ENCODE data around the gene NOM1.
"Not testable (repeated sequence)": the region's sequence is repeated elsewhere in the genome, so short reads cannot be mapped to it uniquely, and the experiment has no call there.

Gene NOM1

DNA sequence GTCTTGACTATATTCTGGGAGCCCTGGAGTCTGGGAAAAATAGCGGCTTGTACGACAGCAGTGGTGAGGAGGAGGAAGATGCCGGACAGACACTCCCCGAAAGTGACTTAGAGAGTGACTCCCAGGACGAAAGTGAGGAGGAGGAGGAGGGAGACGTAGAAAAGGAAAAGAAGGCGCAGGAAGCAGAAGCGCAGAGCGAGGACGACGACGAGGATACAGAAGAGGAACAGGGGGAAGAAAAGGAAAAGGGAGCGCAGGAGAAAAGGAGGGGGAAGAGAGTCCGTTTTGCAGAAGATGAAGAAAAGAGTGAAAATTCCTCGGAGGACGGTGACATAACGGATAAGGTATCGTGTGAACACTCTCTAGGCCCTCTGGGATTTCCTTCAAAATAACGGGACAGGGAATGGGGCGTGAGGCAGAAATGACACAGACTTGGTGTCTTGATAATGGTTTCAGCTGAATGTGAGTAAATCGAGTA lies 908 bp downstream of the NOM1 start:
- no peak for ATAC-seq (ENCODE audit: low read depth)
- TF ChIP-seq, protein P1, sequence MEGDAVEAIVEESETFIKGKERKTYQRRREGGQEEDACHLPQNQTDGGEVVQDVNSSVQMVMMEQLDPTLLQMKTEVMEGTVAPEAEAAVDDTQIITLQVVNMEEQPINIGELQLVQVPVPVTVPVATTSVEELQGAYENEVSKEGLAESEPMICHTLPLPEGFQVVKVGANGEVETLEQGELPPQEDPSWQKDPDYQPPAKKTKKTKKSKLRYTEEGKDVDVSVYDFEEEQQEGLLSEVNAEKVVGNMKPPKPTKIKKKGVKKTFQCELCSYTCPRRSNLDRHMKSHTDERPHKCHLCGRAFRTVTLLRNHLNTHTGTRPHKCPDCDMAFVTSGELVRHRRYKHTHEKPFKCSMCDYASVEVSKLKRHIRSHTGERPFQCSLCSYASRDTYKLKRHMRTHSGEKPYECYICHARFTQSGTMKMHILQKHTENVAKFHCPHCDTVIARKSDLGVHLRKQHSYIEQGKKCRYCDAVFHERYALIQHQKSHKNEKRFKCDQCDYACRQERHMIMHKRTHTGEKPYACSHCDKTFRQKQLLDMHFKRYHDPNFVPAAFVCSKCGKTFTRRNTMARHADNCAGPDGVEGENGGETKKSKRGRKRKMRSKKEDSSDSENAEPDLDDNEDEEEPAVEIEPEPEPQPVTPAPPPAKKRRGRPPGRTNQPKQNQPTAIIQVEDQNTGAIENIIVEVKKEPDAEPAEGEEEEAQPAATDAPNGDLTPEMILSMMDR (IDR thresholded peaks at IDR 0.05; ENCODE audit: poor library complexity, severe bottlenecking) = no peak
- Histone ChIP-seq H3K27me3 (ENCODE audit: insufficient read depth, poor library complexity, severe bottlenecking) (no peaks in the 10 kb centered on the region), H3K36me3 (ENCODE audit: low read depth) (peaks cover 42% of the 10 kb centered on the region), H3K9me3 (ENCODE audit: severe bottlenecking) (no peaks in the 10 kb centered on the region), H3K4me3 (ENCODE audit: severe bottlenecking) (peak overlapping the region; percentile 63), H3K4me1 (ENCODE audit: insufficient read depth, poor library complexity, severe bottlenecking) (peaks cover 8% of the 10 kb centered on the region), H3K27ac (ENCODE audit: poor library complexity, severe bottlenecking) (peak overlapping the region; percentile 50)
- DNase-seq (ENCODE audit: low spot score) = no peak

DNA sequence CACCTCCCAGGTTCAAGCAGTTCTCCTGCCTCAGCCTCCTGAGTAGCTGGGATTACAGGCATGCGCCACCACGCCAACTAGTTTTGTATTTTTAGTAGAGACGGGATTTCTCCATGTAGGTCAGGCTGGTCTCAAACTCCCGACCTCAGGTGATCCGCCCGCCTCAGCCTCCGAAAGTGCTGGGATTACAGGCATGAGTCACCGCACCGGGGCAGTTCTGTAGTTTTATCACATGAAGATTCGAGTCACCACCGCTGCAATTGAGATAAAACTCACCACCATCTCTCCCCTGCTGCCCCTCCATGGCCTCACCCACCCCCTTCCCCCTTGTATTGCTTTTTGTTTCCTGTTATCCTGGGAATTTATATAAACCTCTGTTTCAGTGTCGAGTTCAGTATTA lies 3.7 kb downstream of the NOM1 start:
- DNase-seq (ENCODE audit: low spot score); ATAC-seq (ENCODE audit: low read depth); H3K9me3 ChIP-seq (ENCODE audit: severe bottlenecking); H3K27me3 ChIP-seq (ENCODE audit: insufficient read depth, poor library complexity, severe bottlenecking); H3K27ac ChIP-seq (ENCODE audit: poor library complexity, severe bottlenecking); H3K4me1 ChIP-seq (ENCODE audit: insufficient read depth, poor library complexity, severe bottlenecking); H3K4me3 ChIP-seq (ENCODE audit: severe bottlenecking): not testable (repeated sequence)
- H3K36me3 ChIP-seq (ENCODE audit: low read depth) = peaks cover 67% of the 10 kb centered on the region

DNA sequence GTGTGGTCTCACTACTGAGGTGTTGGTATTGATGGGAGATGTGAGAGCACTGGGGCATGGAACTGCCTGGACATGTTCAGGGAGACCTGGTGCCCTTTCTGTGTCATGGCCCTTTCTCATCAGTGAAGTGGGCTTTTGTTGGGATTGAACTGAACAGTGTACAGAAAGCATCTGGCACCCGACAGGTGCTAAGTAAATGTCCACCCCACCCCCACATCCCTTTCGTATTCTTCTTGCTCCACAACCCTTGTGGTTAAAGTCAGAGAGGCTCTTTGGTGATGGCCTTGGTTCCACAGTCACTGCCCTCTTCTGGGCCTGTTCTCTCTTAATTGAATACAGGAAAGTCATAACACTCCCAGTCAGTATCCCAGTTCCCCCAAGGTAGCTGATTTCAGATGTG lies 5.4 kb downstream of the NOM1 start:
- peaks cover 84% of the 10 kb centered on the region for H3K36me3 ChIP-seq (ENCODE audit: low read depth)
- peaks cover 8% of the 10 kb centered on the region for H3K4me1 ChIP-seq (ENCODE audit: insufficient read depth, poor library complexity, severe bottlenecking)
- no peaks in the 10 kb centered on the region for H3K9me3 ChIP-seq (ENCODE audit: severe bottlenecking)
- ATAC-seq (ENCODE audit: low read depth) (no peak), DNase-seq (ENCODE audit: low spot score) (no peak)
- H3K27ac ChIP-seq (ENCODE audit: poor library complexity, severe bottlenecking) = no peak overlapping the region
- no peak overlapping the region for H3K4me3 ChIP-seq (ENCODE audit: severe bottlenecking)
- no peaks in the 10 kb centered on the region for H3K27me3 ChIP-seq (ENCODE audit: insufficient read depth, poor library complexity, severe bottlenecking)
- TF ChIP-seq, protein P1 (IDR thresholded peaks at IDR 0.05; ENCODE audit: poor library complexity, severe bottlenecking) = no peak

DNA sequence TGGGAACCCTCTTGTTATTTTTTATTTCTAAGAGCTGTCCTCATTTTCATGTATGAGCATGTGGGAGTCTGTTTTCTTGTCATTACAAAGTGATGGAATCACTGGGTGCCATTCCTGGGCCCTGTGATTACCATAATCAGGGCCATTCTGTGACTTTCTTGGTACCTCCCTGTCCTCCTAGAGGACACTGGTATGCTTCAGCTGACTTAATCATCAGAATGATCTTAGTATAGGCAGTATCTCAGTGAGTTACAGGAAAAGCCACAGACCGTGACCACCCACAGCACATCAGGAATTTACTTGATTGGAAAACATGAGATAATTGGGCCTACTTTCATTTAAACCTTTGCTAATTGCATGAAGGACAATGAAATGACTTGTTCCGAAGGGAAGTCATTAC lies 7.2 kb downstream of the NOM1 start:
- H3K4me3 ChIP-seq (ENCODE audit: severe bottlenecking) = no peak overlapping the region
- ATAC-seq (ENCODE audit: low read depth) (no peak), DNase-seq (ENCODE audit: low spot score) (no peak)
- peaks cover 97% of the 10 kb centered on the region for H3K36me3 ChIP-seq (ENCODE audit: low read depth)
- no peaks in the 10 kb centered on the region for H3K27me3 ChIP-seq (ENCODE audit: insufficient read depth, poor library complexity, severe bottlenecking)
- H3K9me3 ChIP-seq (ENCODE audit: severe bottlenecking) = no peaks in the 10 kb centered on the region
- H3K27ac ChIP-seq (ENCODE audit: poor library complexity, severe bottlenecking) = no peak overlapping the region
- peaks cover 7% of the 10 kb centered on the region for H3K4me1 ChIP-seq (ENCODE audit: insufficient read depth, poor library complexity, severe bottlenecking)
- TF ChIP-seq, protein P1 (IDR thresholded peaks at IDR 0.05; ENCODE audit: poor library complexity, severe bottlenecking) = no peak

DNA sequence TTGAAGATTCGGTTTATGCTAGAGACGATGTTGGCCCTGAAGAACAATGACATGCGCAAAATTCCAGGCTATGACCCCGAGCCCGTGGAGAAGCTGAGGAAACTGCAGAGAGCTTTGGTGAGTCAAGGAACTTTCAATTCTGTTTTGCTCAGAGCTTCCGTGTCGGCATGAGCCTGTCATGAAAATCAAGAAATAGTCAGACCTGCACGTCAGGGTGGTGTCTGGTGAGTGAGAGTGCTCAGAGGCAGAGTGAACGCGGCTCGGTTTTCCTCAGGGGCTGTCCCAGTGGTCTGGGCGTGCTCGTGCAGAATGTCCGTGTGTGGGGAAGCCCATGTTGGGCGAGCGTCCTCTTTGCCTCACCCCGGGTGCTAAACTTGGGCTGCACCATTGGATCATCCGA lies 12.6 kb downstream of the NOM1 start:
- no peaks in the 10 kb centered on the region for H3K4me1 ChIP-seq (ENCODE audit: insufficient read depth, poor library complexity, severe bottlenecking)
- no peak overlapping the region for H3K27ac ChIP-seq (ENCODE audit: poor library complexity, severe bottlenecking)
- ATAC-seq (ENCODE audit: low read depth) = no peak
- H3K9me3 ChIP-seq (ENCODE audit: severe bottlenecking) = no peaks in the 10 kb centered on the region
- TF ChIP-seq, protein P1 (IDR thresholded peaks at IDR 0.05; ENCODE audit: poor library complexity, severe bottlenecking) = no peak
- no peak overlapping the region for H3K4me3 ChIP-seq (ENCODE audit: severe bottlenecking)
- no peak for DNase-seq (ENCODE audit: low spot score)
- no peaks in the 10 kb centered on the region for H3K27me3 ChIP-seq (ENCODE audit: insufficient read depth, poor library complexity, severe bottlenecking)
- H3K36me3 ChIP-seq (ENCODE audit: low read depth) = peaks cover 94% of the 10 kb centered on the region

Measured in RWPE2 (cell line).